GM12891 (cell line): ENCODE data around the gene CSNK1G1.

Source experiments
- PAX5 ChIP-seq: IDR thresholded peaks from 2 replicates; pipeline ENCODE4 v1.6.1; 2011; ENCODE audit warnings: low read length, moderate library complexity, mild to moderate bottlenecking; ENCODE audit not compliant: insufficient read depth, severe bottlenecking
- POLR2A ChIP-seq: IDR thresholded peaks from 2 replicates; pipeline ENCODE4 v1.6.1; 2011; ENCODE audit warnings: low read depth, low read length, control low read depth
- POLR2AphosphoS5 ChIP-seq: IDR thresholded peaks from 2 replicates; pipeline ENCODE4 v1.6.1; 2011; ENCODE audit warnings: low read depth, low read length, control low read depth
- SPI1 ChIP-seq: IDR thresholded peaks from 2 replicates; pipeline ENCODE4 v1.6.1; 2011; ENCODE audit warnings: low read depth, low read length, control low read depth
- TAF1 ChIP-seq: IDR thresholded peaks from 2 replicates; pipeline ENCODE4 v1.6.1; 2011; ENCODE audit warnings: low read depth, low read length, control low read depth

DNA sequence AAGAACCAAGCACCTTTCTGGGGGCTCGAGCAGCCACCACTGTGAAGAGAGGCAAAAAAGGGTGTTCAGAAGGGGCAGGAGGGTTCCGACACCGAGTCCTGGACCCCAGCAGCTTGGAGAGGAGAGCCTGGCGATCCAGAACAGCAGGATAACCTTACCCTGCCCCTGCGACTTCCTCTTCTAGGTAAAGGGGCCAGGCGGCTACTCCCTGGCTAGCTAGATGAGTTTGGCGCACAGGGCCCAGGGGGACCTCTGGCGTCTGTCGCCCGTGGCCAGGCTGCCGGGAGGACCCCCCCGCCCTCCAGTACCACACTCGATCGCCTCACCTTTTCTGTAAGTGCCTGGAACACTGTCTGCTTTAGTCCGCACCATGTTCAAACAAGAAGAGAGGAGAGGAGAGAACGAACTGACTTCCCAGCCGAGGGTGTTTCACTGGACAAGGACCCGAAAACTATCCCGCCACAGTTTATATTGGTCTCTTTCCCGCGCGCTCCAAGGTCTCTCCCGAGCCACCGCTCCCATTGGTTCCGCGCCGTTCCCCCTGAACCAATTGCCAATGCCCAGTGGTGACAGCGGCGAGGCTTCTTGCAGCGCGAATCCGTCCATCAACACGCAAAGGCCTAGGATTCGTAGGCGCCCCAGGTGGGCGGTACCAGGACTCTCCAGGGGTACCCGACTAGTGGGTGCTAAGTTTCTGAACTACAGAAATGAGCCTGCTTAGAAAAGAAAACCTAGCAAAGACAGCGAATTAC, 25.2 kb upstream of the CSNK1G1 start, which contains the start of gene PCLAF:
- peak; percentile 69 for TF ChIP-seq POLR2AphosphoS5
- peak; percentile 80 for TF ChIP-seq POLR2A
- TF ChIP-seq TAF1 = peak; percentile 33; the same call in 1 of the 2 replicates
- 0 out of 2 replicates have a peak, but pooled peaks have one; percentile 16 for TF ChIP-seq SPI1
- no peak for TF ChIP-seq PAX5
